Hepatocyte (in vitro differentiated cells): ENCODE data around the gene MGAT5B.
"Not testable (repeated sequence)": the region's sequence is repeated elsewhere in the genome, so short reads cannot be mapped to it uniquely, and the experiment has no call there.

Experiments used
- EZH2 ChIP-seq: fragments of 200-600 bp; sonication (generic); IDR thresholded peaks from 2 replicates; pipeline ENCODE4 v1.6.1; 2016; ENCODE audit warnings: antibody characterized with exemption, mild to moderate bottlenecking, borderline replicate concordance
- TF ChIP-seq, protein P1 (sequence below): fragments of 200-600 bp; sonication (generic); IDR thresholded peaks from 2 replicates; pipeline ENCODE4 v1.5.1; 2016; ENCODE audit warnings: antibody characterized with exemption, mild to moderate bottlenecking; ENCODE audit not compliant: poor library complexity

GRCh38 chr17:76978050-76978449 is 109.8 kb downstream of the MGAT5B start:
- TF ChIP-seq EZH2 = not testable (repeated sequence)
- TF ChIP-seq, protein P1, sequence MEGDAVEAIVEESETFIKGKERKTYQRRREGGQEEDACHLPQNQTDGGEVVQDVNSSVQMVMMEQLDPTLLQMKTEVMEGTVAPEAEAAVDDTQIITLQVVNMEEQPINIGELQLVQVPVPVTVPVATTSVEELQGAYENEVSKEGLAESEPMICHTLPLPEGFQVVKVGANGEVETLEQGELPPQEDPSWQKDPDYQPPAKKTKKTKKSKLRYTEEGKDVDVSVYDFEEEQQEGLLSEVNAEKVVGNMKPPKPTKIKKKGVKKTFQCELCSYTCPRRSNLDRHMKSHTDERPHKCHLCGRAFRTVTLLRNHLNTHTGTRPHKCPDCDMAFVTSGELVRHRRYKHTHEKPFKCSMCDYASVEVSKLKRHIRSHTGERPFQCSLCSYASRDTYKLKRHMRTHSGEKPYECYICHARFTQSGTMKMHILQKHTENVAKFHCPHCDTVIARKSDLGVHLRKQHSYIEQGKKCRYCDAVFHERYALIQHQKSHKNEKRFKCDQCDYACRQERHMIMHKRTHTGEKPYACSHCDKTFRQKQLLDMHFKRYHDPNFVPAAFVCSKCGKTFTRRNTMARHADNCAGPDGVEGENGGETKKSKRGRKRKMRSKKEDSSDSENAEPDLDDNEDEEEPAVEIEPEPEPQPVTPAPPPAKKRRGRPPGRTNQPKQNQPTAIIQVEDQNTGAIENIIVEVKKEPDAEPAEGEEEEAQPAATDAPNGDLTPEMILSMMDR = not testable (repeated sequence)
